MCF 10A (cell line): ENCODE measurements around the gene TUG1. TPM values are rescaled to one million over a fixed set of nuclear protein-coding genes. Genes with fewer than 3 reads are reported as not detected.

Source experiments
- BruUV-seq: library from RNA; stranded (reverse); fragments of 400-500 nt; replicated peaks from 2 replicates; lab custom pipeline; 2021; lab: Mats Ljungman, UMichigan
- CTCF ChIA-PET: fragments of 300-600 bp; sonication (Branson Sonifier 250); formaldehyde crosslinking; extraction: SDS; loops from one replicate; lab custom pipeline; 2021; ENCODE audit warnings: antibody characterized with exemption, inconsistent platforms; lab: Yijun Ruan, JAX
- POLR2A ChIA-PET: fragments of 300-600, 350-650 bp; sonication (Branson Sonifier 250); formaldehyde crosslinking; extraction: SDS; loops from one replicate; lab custom pipeline; 2020; ENCODE audit warnings: antibody characterized with exemption, inconsistent platforms; lab: Yijun Ruan, JAX
- DNase-seq: peaks from one replicate; pipeline ENCODE4 v3.0.0-alpha.2; 2018; ENCODE audit not compliant: unreplicated experiment
- H3K27ac Mint-ChIP-seq: one replicate; pipeline ENCODE4 v1.8.0; 2022; ENCODE audit warnings: mild to moderate bottlenecking, low read depth, mixed read lengths; ENCODE audit not compliant: unreplicated experiment
- H3K27me3 Mint-ChIP-seq: one replicate; pipeline ENCODE4 v1.8.0; 2022; ENCODE audit warnings: mixed read lengths; ENCODE audit not compliant: insufficient read depth, unreplicated experiment
- H3K36me3 Mint-ChIP-seq: one replicate; pipeline ENCODE4 v1.8.0; 2022; ENCODE audit warnings: mild to moderate bottlenecking, moderate library complexity, mixed read lengths; ENCODE audit not compliant: insufficient read depth, unreplicated experiment
- H3K4me1 Mint-ChIP-seq: one replicate; pipeline ENCODE4 v1.8.0; 2022; ENCODE audit warnings: mixed read lengths; ENCODE audit not compliant: insufficient read depth, unreplicated experiment
- H3K4me3 Mint-ChIP-seq: one replicate; pipeline ENCODE4 v1.8.0; 2022; ENCODE audit warnings: mild to moderate bottlenecking, moderate library complexity, mixed read lengths; ENCODE audit not compliant: unreplicated experiment
- H3K9me3 Mint-ChIP-seq: one replicate; pipeline ENCODE4 v1.8.0; 2022; ENCODE audit warnings: mixed read lengths; ENCODE audit not compliant: unreplicated experiment
- intact Hi-C: fragments of 100-400 bp; cut with micrococcal nuclease; formaldehyde crosslinking; loops from 2 replicates; pipeline ENCODE4 v1.14.1; 2022
- total RNA-seq: library from RNA; stranded (reverse); gene quantifications from 2 replicates; pipeline ENCODE4 v1.2.3, GENCODE V29; 2022
- TF ChIP-seq, protein P1 (sequence below): fragments of 200-600 bp; IDR thresholded peaks from one replicate; pipeline ENCODE4 v1.8.0; 2022; ENCODE audit warnings: antibody characterized with exemption, mild to moderate bottlenecking; ENCODE audit not compliant: unreplicated experiment

TUG1 gene
- total RNA-seq, 1 experiment from 2014 or later: 85.5 TPM

DNA sequence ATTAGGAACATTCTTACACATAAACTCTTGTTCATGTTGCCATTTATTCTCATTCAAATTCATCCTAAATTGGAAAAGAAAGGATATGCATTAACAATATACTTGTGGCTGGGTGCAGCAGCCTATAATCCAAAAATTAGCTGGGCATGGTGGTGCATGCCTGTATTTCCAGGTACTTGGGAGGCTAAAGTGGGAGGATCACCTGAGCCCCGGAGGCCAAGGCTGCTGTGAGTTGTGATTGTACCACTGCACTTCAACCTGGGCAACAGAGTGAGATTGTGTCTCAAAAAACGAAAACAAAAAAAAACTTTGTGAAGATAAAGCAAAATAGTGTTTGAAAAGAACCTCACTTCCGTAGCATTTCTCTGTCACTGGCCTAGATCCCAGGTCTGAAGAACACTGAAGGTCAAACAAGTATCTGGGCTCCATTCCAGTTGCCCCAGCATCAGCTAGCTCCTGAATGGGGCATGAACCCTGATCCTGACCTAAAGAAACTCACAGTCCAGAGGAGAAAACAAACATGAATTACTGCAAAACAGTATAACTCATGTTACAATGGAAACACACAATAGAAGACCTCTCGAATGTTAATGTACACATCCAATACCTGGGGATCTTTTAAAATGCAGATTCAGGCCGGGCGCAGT, 32.2 kb downstream of the TUG1 start:
- Mint-ChIP-seq H3K4me1 (no peaks in the 10 kb centered on the region), H3K27me3 (no peaks in the 10 kb centered on the region), H3K27ac (no peak overlapping the region), H3K4me3 (no peak overlapping the region), H3K36me3 (no peaks in the 10 kb centered on the region), H3K9me3 (no peaks in the 10 kb centered on the region)
- ChIA-PET CTCF (interaction anchor here (0.5 to 0.7 kb wide), 2 partner anchors 18 to 31 kb away, joined by 4 to 5 read pairs; no protein-coding TSS in a partner anchor), POLR2A (no interaction called here)
- no TSS peak for BruUV-seq
- TF ChIP-seq, protein P1, sequence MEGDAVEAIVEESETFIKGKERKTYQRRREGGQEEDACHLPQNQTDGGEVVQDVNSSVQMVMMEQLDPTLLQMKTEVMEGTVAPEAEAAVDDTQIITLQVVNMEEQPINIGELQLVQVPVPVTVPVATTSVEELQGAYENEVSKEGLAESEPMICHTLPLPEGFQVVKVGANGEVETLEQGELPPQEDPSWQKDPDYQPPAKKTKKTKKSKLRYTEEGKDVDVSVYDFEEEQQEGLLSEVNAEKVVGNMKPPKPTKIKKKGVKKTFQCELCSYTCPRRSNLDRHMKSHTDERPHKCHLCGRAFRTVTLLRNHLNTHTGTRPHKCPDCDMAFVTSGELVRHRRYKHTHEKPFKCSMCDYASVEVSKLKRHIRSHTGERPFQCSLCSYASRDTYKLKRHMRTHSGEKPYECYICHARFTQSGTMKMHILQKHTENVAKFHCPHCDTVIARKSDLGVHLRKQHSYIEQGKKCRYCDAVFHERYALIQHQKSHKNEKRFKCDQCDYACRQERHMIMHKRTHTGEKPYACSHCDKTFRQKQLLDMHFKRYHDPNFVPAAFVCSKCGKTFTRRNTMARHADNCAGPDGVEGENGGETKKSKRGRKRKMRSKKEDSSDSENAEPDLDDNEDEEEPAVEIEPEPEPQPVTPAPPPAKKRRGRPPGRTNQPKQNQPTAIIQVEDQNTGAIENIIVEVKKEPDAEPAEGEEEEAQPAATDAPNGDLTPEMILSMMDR: no peak
- intact Hi-C loops: no loop called here
- DNase-seq: no peak

DNA sequence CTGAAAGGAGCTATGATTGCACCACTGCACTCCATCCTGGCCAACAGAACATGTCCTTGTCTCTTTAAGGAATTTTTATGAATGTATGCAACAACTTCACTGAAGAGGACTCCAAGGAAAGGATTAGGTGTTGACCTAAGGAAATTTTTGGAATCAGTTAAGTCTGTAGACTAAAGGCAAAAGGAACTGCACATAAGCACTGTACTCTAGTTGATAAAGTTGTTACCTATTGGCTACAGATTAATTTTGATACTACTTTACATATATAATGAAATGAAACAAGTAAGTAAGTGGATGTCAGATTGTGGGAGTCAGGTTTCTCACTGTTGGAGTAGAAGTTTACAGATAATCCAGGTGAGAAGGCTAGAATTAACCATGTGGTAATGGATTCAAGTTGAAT, 36.5 kb downstream of the TUG1 start:
- TF ChIP-seq, protein P1: no peak
- Mint-ChIP-seq H3K36me3 (no peaks in the 10 kb centered on the region), H3K27me3 (no peaks in the 10 kb centered on the region), H3K27ac (no peak overlapping the region), H3K9me3 (no peaks in the 10 kb centered on the region), H3K4me1 (no peaks in the 10 kb centered on the region), H3K4me3 (no peak overlapping the region)
- CTCF ChIA-PET: no interaction called here
- intact Hi-C loops: no loop called here
- POLR2A ChIA-PET: interaction anchor here (0.6 to 0.7 kb wide), 2 partner anchors 12 to 702 kb away, joined by 3 read pairs; no protein-coding TSS in a partner anchor
- no peak for DNase-seq
- BruUV-seq: no TSS peak

DNA sequence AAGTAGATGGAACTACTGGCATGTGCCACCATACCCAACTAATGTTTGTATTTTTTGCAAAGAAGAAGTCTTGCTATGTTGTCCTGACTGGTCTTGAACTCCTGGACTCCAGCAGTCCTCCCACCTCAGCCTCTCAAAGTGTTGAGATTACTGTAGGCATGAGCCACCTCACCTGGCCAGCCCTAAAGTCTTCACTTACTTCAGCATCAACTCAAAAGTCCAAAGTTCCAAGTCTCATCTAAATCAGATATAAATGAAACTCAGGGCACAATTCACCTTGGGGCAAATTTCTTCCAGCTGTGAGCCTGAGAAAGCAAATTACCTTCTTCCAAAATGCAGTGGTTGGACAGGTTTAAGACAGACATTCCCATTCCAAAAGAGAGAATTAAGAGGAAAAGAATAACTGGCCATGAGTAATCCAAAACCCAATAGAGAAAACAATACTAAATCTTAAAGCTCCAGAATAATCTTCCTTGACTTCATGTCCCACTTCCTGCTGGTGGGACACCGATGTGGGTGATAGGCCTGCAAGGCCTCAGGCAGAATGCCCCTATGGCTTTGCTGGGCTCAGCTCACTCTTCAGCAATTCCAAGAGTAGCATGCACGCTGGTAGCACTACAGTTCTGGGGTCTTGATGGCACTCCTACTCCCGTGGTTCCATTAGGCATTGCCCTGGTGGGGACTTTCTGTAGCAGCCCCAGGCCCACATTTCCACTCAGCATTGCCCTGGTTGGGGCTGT, 50.3 kb downstream of the TUG1 start:
- POLR2A ChIA-PET: no interaction called here

DNA sequence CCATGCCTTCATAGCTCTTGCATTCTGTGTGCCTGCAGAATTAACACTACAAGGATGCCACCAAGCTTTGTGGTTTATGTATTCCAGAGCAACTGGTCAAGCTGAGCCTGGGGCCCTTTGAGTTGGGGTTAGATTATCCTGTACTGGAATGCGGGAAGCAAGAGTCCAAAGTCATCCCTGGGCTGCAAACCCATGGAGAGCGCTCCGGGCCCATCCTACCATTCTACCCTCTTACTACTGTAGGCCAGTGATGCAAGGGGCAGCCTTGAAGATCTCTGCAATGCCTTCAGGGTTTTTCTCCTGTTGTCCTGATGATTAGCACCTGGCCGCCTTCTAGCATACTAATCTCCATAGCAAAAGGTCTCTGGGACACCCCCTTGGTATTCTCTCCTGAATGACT, 51.3 kb downstream of the TUG1 start:
- TF ChIP-seq, protein P1: no peak
- Mint-ChIP-seq H3K27ac (no peak overlapping the region), H3K4me1 (no peaks in the 10 kb centered on the region), H3K9me3 (no peaks in the 10 kb centered on the region), H3K27me3 (no peaks in the 10 kb centered on the region), H3K4me3 (no peak overlapping the region), H3K36me3 (no peaks in the 10 kb centered on the region)
- DNase-seq: no peak
- BruUV-seq: no TSS peak
- ChIA-PET POLR2A (no interaction called here), CTCF (no interaction called here)
- intact Hi-C loops: no loop called here

More for the DNA sequence above, 50.3 kb downstream of the TUG1 start:
- no peaks in the 10 kb centered on the region for H3K36me3 Mint-ChIP-seq
- no peaks in the 10 kb centered on the region for H3K27me3 Mint-ChIP-seq
- H3K4me1 Mint-ChIP-seq: no peaks in the 10 kb centered on the region
- BruUV-seq: no TSS peak
- no peak overlapping the region for H3K4me3 Mint-ChIP-seq
- no peak for DNase-seq
- no peak overlapping the region for H3K27ac Mint-ChIP-seq
- TF ChIP-seq, protein P1: no peak
- H3K9me3 Mint-ChIP-seq: no peaks in the 10 kb centered on the region
- CTCF ChIA-PET: interaction anchor here (0.6 kb wide), 1 partner anchor 143 kb away, joined by 6 read pairs; no protein-coding TSS in a partner anchor
- intact Hi-C loops: no loop called here
